Left ventricle myocardium superior (tissue), 1 donor: ENCODE results near the gene MARCO. TPM values are rescaled to one million over a fixed set of nuclear protein-coding genes. Genes with fewer than 3 reads are reported as not detected.
A peak's percentile ranks its signal among the peaks of the same experiment; 100 is the strongest.
"Not testable (repeated sequence)": the region's sequence is repeated elsewhere in the genome, so short reads cannot be mapped to it uniquely, and the experiment has no call there.

Experiments
- ATAC-seq: fragments of 200-7000 bp; cut with Tn5 transposase; one replicate; pipeline ENCODE4 v1.9.1; 2020; ENCODE audit warnings: mild to moderate bottlenecking, moderate library complexity
- DNase-seq: peaks from one replicate; pipeline ENCODE4 v3.0.0-alpha.2; 2020
- intact Hi-C: fragments of 100-400 bp; cut with micrococcal nuclease; formaldehyde crosslinking; loops from one replicate; pipeline ENCODE4 v1.11.0; 2022
- total RNA-seq: library from RNA; stranded (reverse); fragmentation: NEBNext Ultra II Directional; extraction: Animal tissue kit (Norgen Biotek cat#: 25700); gene quantifications from one replicate; pipeline ENCODE4 v1.2.1, GENCODE V29; 2021
- donor health status: DM: no; HTN: yes; CAD: no; lungs with severe emphysema.

MARCO gene
- total RNA-seq, 1 donor from 2014 or later = 7.2 TPM

DNA sequence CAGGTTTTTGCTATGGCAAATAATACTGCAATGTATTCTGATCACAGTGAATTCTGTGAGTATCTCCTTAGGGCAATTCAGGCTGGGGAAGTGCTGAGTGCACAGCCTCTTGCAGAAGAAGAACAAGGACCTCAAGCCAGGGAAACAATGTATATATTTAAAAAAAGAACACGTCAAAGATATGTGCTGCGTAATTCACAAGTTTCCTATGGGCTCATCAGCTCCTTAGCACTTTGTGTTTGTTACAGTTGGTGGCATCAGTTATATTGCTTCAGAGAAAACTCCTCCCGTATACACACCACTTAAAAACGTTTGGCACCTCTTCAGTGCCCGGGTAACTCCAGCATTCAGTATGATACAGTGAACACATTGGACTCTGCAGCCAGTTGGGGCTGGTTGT lies 16.5 kb upstream of the MARCO start:
- DNase-seq (no peak), ATAC-seq (no peak)
- intact Hi-C loops = no loop called here

DNA sequence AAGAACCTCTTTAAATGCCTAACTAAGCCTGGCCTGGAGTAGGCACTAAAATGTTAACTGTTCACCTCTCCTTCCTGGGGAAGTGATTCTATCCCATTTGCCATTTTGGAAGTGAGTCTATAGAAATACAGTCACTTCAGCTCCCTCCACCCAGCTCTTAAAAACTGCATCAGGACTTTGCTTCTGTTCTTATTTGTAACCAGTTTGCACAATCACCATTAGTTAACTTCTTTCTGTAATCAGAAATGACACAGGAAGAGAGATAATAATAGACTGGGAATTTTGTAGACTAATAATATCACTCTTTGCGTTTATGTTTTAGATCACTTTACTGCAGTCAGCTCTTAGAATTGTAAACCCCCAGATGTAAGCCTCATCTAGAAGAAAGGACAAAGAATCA lies 16.0 kb upstream of the MARCO start:
- intact Hi-C loops = no loop called here
- DNase-seq (no peak), ATAC-seq (no peak)

DNA sequence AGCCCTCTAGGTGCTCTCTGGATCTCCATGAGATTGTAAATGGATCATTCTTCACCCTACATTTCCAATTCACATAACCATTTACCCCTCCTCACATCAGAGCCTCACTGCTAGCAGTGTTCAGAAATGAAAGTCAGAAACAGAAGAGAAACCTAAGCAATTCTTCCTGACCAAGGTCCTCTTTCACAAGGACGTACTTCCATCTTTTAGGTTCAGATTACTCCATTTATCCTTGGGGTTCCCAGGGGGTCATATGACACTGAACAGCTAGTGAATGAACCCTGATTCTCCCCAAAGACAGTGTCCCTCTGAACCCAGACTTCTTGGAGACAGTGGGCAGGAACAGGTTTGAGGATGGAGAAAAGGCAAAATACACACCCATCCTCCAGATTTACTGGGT lies 12.9 kb upstream of the MARCO start:
- DNase-seq (no peak), ATAC-seq (no peak)
- intact Hi-C loops = no loop called here

DNA sequence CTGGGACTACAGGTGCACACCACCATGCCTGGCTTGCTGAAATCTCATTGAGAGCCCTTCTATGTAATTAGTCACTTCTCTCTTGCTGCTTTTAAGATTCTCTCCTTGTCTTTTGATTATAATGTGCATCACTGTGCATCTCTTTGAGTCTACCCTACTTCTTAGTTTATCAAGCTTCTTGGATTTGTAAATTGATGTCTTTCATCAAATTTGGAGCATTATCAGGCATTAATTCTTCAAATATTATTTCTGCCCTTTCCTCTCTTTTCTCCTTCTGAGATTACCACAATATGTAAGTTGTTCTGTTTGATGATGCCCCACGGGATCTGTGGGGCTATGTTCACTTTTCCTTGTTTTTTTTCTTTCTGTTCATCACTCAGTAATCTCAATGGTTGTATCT lies 9.0 kb upstream of the MARCO start:
- intact Hi-C loops = no loop called here
- no peak for ATAC-seq
- no peak for DNase-seq

DNA sequence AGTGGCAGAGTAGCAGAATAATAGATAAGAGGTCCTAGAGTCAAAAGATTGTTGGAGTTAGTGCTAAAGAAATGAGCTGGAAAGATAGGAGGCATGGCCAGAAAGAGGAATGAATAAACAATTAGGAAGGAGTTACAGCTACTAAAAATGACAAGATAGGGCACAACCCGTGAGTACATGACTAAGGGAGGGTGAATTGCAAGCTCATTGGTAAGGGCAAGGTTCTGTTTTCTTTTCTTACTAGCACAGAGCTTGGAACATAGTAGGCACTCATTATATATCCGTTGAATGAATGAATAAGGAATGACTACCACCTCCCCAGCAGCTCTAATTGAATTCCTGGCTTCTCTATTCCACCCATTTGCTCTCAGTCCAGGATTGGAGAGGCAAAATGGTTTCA lies 5.7 kb upstream of the MARCO start:
- intact Hi-C loops = no loop called here
- ATAC-seq (peak; percentile 56), DNase-seq (no peak)

DNA sequence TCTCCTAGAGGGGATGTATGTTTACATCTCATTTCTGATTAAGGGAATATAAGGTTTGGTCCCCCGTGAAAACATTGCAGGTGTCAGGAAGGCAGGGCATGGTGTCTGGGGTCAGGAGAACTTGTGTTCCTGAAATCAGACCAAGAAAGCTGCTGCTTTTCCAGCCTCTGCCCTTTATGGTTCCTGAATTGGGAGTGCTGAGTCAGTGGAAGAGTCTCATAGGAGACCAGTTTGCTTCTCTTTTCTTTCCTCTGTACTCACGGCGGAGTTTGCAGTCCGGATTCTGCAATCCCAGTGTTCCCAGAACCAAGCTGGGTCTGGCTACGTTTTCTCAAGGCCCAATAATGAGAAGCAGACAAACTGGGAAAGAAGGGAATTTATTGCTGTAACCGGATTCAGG lies 5.1 kb upstream of the MARCO start:
- DNase-seq (no peak), ATAC-seq (peak; percentile 53)
- intact Hi-C loops = no loop called here

DNA sequence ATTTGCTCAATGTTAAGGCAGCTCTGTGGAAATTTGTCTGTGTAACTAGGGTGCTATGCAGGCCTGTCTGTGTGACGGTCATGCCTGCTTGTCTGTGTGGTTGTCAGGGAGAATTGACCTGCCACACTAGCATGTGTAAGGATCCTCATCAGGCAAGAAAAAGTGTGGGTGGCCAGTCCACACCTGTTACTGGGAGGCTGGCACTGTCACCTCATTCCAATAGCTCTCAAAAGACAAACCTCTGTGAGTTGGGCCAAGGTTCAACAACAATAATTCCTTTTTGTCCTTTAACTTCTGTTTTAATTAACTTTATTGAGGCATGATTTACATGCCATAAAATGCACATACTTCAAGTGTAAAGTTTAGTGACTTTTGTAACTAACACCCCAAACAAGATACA lies 4.2 kb upstream of the MARCO start:
- intact Hi-C loops = no loop called here
- ATAC-seq (no peak), DNase-seq (no peak)

DNA sequence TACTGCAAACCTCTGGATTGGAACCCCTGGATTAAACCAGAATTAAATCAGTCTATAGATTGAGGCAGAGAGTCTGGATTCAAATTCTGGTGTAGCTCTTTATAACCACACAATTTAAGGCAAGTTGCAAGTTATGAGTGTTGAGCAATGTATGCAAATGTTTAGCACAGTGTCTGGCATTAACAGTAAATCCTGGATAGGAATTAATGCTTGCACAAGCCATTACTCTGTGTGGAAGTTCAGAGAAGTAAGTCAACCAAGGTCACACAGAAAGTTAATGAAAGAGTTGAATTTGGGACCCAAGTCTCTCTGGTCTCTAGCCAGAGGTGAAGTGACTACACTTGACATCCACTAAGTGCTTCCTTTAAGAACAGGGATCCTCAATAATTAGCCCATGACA lies 2.0 kb upstream of the MARCO start:
- intact Hi-C loops = no loop called here
- DNase-seq (no peak), ATAC-seq (peak; percentile 38)

DNA sequence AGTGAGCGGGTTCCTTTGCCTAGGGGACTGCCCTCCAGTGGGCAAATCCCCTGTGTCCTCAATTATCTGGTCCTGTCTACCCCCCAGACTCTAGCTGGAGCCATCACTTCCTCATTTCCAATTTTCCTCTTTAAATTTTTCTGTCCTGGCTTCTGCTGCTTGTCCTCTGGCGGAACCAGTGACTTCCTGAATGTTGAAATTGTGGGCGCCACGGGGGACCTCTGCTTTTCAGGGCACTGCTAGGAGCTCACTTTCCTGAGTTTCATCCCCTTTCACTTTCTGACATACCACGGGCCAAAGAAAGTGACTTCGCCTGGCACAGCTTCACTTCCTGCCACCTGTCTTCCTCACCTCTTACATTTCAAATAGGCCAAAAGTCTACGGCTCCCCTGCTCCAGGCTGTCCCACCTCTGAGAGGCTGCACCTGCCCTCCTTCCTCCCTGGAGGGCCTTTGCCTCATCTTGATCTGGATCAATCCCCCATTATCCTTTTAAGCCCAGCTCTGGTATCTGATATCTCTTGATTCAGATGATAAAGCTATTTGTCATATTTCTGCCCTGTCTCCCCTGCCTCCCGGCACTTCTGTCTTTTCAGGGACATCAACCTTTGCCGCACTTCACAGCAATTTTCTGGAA lies 1.4 kb upstream of the MARCO start:
- ATAC-seq = peak; percentile 64
- intact Hi-C loops = no loop called here
- peak; percentile 48 for DNase-seq

DNA sequence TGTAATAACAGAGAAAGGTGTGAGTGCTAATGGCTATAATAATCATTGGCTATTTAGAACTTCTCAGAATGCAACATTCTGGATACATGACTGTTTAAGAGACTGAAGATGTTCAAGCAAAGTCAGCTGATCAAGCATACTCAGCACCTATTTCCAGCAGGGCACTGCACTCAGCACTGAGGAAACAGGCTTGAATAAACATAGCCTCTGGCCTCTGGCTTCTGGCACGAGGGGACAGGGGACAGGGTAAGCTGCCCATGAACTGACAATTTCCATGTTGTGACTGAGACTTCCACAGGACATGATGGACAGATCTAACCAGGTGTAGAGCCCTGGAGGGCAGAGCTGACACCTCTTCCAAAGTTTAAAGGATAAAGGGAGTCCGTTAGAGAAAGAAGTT lies 1.3 kb downstream of the MARCO start:
- DNase-seq (no peak), ATAC-seq (no peak)

DNA sequence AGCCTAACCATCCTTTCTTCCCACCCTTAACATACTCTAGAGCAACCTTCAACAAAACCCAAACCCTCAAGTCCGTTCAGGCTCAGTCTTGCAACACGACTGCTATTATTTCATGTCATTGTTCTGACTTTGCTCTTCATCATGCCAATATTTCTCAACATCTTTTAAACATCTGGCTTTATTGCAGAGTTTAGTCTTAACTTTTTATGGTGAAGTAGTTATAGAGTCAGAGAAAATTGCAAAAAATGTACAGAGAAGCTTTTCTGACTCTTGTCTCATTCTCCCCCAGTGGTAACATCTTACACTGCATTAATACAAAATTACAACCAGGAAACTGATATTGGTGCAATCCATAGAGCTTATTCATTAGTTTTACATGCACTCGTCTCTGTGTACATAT lies 3.9 kb downstream of the MARCO start:
- intact Hi-C loops = no loop called here
- no peak for ATAC-seq
- DNase-seq = no peak

More for the DNA sequence above, 1.3 kb downstream of the MARCO start:
- intact Hi-C loops = no loop called here

DNA sequence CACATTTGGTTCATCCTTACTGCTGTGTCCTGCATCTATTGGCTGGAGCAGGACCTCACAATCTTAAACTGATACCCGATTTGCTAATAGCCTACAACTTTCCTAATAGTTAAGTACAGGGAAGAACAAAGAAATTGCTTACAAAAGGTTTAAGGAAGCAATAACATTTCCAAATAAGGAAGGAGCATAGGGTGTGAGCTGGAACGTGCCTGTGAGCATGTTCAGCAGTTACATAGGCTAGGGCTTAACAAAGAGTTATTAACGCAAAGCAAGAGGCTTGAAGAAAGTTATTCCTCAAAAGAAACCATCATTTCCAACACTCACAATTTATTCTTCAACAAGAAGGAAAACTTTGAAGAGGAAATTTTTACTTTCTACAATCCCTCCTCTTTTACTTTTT lies 6.3 kb downstream of the MARCO start:
- ATAC-seq, DNase-seq, intact Hi-C loops: not testable (repeated sequence)

DNA sequence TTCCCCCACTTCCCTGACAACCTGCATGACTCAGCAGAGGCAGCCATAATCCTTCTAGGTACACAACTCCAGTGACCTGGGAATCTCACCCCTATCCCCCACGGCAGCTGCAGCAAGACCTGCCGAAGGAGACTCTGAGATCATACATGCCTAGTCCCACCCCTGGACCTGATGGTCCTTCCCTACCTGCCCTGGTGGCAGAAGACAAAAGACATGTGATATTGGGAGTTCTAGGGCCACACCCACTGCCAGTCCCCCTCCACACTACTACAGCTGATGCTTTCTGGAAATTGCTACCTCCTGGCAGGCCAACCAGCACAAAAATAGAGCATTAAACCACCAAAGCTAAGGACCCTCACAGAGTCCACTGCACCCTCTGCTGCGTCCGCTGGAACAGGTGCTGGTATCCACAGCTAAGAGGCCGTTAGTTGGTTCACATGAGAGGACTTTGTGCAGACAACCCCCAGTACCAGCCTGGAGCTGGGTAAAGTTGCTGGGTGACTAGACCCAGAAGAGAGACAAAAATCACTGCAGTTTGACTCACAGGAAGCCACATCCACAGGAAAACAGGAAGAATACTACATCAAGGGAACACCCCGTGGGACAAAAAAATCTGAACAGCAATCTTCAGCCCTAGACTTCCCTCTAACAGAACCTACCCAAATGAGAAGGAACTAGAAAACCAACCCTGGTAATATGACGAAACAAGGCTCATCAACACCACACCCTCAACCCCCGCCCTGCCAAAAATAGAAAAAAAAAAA lies 12.5 kb downstream of the MARCO start:
- DNase-seq (no peak), ATAC-seq (peak; percentile 45)
- intact Hi-C loops = no loop called here

DNA sequence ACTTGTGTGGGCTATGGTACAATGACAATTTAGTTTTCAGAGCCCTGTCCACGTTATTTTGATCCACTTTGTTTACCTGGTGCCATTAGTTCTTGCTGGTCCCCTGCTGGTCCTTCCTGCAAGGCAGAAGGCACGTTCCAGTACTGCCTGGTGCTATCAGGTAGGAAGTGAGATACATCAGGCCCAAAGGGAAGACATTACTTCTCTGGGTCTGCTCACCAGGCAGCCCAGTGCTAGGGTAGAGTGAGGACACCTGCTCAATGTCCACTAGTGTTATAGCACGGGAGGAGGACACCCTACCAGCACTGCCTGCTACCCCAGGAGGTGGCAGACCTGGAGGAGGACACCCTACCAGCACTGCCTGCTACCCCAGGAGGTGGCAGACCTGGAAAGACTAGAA lies 23.7 kb downstream of the MARCO start:
- intact Hi-C loops = no loop called here
- ATAC-seq (no peak), DNase-seq (no peak)

DNA sequence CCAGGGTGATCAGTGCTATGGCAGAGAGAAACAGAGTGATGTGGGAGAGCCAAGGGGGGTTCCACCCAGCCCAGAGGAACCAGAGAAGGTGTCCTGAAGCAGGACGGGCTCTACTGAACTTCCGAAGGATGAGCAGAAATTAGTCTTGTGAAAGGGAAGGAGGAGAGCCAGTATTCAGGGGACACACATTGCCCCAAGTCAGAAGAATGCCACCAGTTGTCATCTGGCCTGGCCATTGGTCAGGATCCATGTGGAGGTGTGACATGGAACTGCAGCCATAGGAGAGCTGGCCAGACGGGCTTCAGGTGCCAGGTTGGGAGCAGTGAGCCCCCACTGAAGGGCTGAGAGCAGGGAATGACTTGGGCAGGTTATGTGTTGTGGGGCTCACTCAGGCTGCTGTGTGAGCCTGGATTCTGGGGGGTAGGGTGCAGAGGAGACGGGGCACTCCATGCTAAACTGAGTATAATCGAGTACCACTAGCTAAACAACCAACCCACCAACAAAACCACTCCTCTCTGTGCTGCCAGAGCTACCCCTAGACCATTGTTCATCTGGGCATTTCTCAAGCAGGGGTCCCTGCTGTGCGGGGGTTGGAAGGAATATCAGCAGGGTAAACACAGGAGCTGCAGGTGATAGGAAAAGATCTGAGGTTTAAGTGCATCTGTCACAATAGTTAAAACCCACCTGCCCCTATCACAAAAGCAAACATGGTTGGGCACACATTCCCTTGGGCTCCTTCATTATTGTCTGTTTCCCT lies 25.3 kb downstream of the MARCO start:
- intact Hi-C loops = no loop called here
- ATAC-seq = no peak

DNA sequence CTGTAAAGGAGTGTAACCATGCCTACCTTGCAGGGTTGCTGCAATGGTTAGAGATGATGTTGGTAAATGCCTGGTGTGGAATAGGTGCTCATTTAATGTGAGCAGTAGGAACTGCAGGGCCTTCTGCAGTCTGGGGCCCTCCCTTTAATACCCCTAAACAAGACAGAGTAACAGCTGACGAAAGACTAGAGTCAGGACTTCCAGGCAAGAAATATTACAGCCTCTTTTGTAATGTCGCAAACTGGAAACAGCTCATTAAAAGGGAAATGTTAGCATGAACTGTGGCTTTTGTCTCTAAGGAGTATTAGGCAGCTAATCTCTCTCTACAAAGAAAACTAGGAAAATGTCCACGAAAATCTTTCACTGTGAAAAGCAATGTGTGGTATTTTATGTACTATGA lies 26.0 kb downstream of the MARCO start:
- peak; percentile 51 for ATAC-seq
- intact Hi-C loops = no loop called here

More for the DNA sequence above, 25.3 kb downstream of the MARCO start:
- no peak for DNase-seq

DNA sequence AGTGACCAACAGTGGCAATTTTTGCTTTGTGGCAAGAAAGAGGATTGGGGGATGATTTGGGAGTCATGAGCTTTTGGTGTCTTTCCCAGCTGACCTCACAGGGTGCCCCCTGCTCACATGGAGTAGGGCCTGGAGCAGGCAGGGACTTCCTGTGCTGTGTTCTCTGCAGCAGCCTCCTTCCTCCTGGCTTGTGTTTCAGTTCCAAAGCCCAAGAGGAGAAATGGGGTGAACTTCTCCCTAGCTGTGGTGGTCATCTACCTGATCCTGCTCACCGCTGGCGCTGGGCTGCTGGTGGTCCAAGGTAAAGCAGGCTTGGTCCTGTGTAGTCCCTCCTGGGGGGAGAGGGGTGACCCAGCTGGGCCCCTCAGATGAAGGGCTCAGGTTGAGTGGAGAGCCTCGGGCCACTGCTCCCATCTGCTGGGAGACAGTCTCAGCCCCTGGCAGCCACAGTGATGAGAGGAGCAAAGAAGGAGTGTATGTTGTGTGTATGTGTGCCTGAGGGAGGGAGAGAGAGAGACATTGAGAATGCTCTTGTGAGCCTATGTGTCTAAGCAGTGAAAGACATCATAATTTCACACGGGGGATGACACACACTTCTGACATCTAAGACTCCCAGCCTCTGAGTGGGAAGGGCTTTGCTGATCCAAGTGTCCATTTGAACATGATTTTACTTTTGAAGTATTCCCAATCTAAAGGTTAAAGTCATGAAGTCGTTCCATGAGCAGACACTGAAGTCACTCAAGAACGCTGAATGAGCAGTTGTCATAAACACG lies 27.2 kb downstream of the MARCO start:
- ATAC-seq = no peak

More for the DNA sequence above, 26.0 kb downstream of the MARCO start:
- DNase-seq = no peak

DNA sequence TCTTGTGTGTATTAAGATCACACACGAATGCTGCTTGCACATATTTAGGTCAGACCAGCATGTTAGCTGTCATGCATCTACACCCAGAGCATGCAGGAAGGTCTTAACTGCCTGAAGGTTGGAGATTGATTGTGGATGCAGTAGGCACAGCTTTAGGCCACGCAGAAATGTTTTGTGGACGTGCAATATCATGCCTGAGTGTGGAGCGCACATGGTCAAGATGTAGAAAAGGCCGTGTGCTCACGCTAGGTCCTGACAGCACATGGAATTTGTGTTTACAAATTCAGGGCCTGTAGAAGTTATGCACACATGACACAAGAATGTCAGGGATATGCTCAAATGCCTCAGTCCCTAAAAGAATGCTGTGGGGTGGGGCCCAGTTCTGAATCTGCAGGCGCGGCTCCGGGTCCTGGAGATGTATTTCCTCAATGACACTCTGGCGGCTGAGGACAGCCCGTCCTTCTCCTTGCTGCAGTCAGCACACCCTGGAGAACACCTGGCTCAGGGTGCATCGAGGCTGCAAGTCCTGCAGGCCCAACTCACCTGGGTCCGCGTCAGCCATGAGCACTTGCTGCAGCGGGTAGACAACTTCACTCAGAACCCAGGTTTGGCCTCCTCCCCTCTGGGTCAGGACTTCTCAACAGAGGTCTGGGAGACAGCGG lies 27.9 kb downstream of the MARCO start:
- ATAC-seq (no peak), DNase-seq (no peak)
- intact Hi-C loops = no loop called here

More for the DNA sequence above, 27.2 kb downstream of the MARCO start:
- intact Hi-C loops = no loop called here
- DNase-seq = no peak
